ENCODE measurements around the gene MYO1B. TPM values are rescaled to one million over a fixed set of nuclear protein-coding genes. Genes with fewer than 3 reads are reported as not detected.

Gene MYO1B
- polyA plus RNA-seq, 6 donors from 2014 or later = 4.6 to 25.4 (median 13.1) TPM

DNA sequence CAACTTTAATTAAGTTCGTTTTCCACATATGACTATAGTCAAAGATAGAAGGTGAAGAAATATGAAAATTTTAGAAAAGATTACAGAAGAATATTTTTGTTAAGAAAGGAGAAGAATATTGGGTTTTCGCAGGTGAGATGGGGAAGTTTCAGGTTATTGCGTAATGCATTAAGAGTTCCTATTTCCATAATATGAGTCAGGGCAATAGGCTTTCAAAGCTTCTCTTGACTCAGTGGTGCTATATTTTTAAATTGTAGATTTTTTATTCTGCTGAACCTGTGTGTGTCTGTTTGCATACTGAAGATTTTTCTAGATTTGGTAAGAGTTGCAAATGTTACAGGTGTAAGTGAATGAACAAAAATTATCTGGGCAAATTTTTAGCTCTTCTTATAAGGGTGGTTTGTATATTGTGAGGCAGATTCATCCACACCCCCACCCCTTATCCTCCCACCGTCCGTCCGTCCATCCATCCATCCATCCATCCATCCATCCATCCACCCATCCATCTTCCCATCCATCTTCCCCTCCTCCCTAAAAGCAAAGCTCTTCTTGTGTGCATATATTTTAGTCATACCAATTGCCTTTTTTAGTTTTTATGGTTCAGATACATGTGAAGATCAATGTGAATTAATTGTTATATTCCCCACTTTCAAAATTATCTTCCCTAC is 69.6 kb downstream of the MYO1B start:
- Mint-ChIP-seq H3K4me3 (peak overlapping the region; percentile 19 to 88 (median 74)), H3K27me3 (no peaks in the 10 kb centered on the region), H3K4me1 (peaks cover 30 to 60% (median 38%) of the 10 kb centered on the region in 3 donors), H3K36me3 (no peaks in the 10 kb centered on the region), H3K27ac (peak overlapping the region; percentile 39 to 96 (median 88)), H3K9me3 (peaks cover 0 to 2% (median 0%) of the 10 kb centered on the region in 7 donors)
- DNase-seq (no peak), ATAC-seq (ENCODE audit: low read depth in 2 of 2) (peak; percentile 34 to 39)

DNA sequence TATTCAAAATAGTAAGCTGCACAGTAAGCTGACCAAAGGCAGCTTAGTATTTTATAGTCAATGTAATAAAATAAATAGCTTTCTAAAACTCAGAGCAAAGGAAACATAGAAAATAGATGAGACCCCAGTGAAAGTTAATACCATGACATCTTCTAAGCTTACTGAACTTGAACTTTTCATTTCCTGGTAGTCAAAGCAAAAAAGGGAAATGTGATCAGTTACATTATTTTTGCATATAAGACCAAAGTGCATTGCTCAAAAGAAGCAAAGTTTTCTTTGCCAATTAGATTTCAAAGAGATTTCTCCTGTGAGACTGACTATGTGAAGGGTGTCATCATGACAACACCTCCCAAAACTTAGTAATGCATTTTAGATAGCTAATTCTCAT is 70.2 kb downstream of the MYO1B start:
- Mint-ChIP-seq H3K9me3 (peaks cover 0 to 2% (median 0%) of the 10 kb centered on the region in 7 donors), H3K4me1 (peaks cover 30 to 64% (median 38%) of the 10 kb centered on the region in 3 donors), H3K27me3 (no peaks in the 10 kb centered on the region), H3K4me3 (peak overlapping the region; percentile 19 to 88 (median 74)), H3K27ac (peak overlapping the region; percentile 39 to 96 (median 88)), H3K36me3 (no peaks in the 10 kb centered on the region)
- ATAC-seq (ENCODE audit: low read depth in 2 of 2) (peak; percentile 88 to 89), DNase-seq (peak; percentile 30)

DNA sequence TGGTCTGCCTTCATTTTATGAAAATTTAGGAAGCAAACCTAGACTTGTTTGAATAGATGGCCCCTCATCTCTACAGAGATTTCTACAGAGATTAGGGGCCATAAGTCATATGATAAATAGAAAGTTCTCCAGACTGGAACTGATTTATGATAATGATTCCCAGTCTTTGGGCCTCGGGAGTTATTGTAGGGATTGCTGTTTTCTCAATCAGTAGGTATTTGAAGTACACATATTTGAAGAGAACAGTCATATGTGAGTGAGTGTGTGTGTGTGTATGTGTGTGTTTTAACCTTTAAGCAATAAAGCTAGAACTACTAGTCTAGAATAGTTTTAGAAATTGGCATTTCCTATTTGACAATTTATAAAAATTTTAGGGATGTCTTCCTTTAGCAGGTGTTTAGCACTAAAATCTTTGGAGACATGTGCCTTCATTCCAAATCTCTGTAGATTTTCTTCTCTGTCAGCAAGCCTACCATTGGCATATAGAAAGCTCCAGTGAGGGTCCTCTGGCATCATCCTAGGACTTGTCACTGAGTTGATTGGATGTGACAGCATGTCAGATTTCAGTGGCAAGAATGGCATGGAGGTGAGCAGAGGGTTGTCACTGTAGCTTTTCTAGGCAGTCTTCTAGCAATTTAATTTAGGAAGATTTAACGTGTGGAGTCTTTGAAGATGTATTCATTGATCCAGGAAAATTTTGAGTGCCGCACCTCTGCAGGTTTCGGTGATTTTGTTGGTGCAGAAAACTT is 71.2 kb downstream of the MYO1B start:
- H3K4me3 Mint-ChIP-seq = peak overlapping the region in 5 of 8 donors; percentile 13 to 80 (median 60)
- ATAC-seq (ENCODE audit: low read depth in 2 of 2) (no peak), DNase-seq (no peak)
- peaks cover 39 to 75% (median 45%) of the 10 kb centered on the region in 3 donors for H3K4me1 Mint-ChIP-seq
- peaks cover 0 to 2% (median 0%) of the 10 kb centered on the region in 7 donors for H3K9me3 Mint-ChIP-seq
- no peaks in the 10 kb centered on the region for H3K27me3 Mint-ChIP-seq
- H3K27ac Mint-ChIP-seq = peak overlapping the region; percentile 77 to 96 (median 88)
- no peaks in the 10 kb centered on the region for H3K36me3 Mint-ChIP-seq

DNA sequence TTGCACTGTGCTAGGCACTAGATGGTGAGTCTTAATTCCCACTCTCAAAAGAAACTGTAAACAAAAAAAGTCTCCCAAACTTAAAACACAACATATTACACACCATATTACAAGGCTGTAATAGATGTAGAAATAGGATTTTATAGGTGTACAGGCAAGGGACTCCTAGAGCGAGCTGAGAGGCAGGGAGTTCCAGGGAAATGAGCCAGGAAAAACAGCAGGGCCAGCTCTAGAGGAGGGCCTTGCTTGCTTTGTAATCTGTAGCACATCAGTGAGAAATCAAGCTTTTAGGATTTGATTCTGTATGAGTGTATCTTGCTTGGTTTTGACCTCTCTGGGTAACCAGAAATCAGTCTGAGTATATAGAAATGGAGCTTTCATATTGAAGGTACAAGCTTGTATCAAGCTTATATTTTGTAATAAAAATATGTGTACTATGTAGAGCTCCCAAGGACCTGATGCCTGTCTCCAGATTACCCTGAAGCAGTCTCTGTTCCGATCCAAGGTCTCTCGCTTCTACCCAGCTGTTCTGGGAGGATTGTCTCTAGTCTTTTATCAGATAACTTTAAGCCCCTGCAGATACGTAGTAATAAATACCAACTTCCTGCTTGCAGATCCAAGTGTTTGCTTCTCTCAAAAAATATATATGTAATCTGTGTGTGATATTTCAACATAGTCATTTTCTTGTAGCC is 73.0 kb downstream of the MYO1B start:
- peaks cover 56 to 93% (median 60%) of the 10 kb centered on the region in 3 donors for H3K4me1 Mint-ChIP-seq
- H3K27ac Mint-ChIP-seq = peak overlapping the region in 4 of 6 donors; percentile 30 to 93 (median 62)
- H3K27me3 Mint-ChIP-seq = no peaks in the 10 kb centered on the region
- H3K36me3 Mint-ChIP-seq = no peaks in the 10 kb centered on the region
- peak overlapping the region in 6 of 8 donors; percentile 2 to 84 (median 34) for H3K4me3 Mint-ChIP-seq
- DNase-seq (no peak), ATAC-seq (ENCODE audit: low read depth in 2 of 2) (no peak)
- peaks cover 0 to 2% (median 0%) of the 10 kb centered on the region in 7 donors for H3K9me3 Mint-ChIP-seq

DNA sequence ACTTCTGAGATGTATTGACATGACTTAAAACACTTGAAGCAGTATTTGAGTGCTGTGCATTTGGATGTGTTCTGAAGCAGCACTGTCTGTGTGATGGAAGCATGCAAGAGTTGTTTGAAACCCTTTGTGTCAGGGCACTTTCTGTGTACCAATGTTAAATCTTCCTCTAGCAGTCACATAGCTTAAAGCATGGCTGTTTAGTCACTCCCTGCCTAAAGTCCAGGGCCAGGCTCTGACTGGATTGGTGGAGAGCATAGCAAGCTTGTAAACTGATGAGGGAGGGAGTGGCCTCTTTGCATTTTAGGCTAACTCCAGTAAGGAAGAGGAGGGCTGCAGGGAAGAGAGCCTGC is 73.5 kb downstream of the MYO1B start:
- H3K27me3 Mint-ChIP-seq = no peaks in the 10 kb centered on the region
- DNase-seq (no peak), ATAC-seq (ENCODE audit: low read depth in 2 of 2) (no peak)
- peaks cover 0 to 2% (median 0%) of the 10 kb centered on the region in 7 donors for H3K9me3 Mint-ChIP-seq
- peaks cover 56 to 94% (median 60%) of the 10 kb centered on the region in 3 donors for H3K4me1 Mint-ChIP-seq
- peak overlapping the region in 5 of 8 donors; percentile 10 to 84 (median 27) for H3K4me3 Mint-ChIP-seq
- no peaks in the 10 kb centered on the region for H3K36me3 Mint-ChIP-seq
- peak overlapping the region in 3 of 6 donors; percentile 13 to 93 (median 86) for H3K27ac Mint-ChIP-seq

DNA sequence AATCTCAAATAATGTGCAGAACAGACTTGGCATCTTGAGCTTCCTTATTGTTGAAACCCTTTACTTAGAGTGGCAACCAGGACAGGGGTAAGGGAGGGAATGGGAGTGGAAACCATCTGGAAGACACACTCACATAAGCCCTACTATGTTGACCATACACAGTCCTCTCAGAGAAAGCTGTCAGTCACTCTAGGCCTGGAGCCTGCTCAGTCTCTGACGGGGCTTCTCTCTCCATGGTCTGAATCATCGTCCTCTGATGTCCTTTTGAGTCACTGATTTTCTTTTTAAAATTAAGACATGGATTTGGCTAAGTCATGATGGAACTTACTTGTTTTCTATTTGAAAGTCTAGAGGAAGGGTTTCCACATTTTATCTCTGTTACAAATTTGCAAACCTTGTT is 74.0 kb downstream of the MYO1B start:
- Mint-ChIP-seq H3K36me3 (peaks cover 0 to 2% of the 10 kb centered on the region in 2 donors), H3K4me3 (peak overlapping the region in 2 of 8 donors; percentile 59 to 84), H3K27ac (peak overlapping the region in 3 of 6 donors; percentile 13 to 93 (median 86)), H3K27me3 (no peaks in the 10 kb centered on the region), H3K9me3 (peaks cover 0 to 2% (median 1%) of the 10 kb centered on the region in 7 donors), H3K4me1 (peaks cover 56 to 92% (median 60%) of the 10 kb centered on the region in 3 donors)
- DNase-seq (no peak), ATAC-seq (ENCODE audit: low read depth in 2 of 2) (no peak)

DNA sequence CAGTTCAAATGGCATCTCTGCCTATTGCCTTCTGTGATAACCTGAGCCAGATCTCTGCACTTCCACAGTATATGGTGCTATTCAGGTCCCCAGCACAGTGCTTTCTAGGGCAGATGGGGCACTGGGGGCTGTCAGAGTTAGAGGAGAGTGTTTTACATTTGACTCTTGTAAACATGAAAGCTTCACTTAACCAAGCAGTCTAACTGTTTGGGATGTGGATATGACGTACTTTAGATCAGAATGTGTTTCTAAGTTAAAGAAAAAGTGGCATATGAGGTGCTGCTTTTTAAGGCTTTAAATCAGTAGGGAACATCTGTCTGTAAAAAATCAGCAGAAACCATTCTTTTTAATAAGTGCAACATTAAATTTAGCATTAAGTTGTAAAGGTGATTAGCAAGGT is 75.7 kb downstream of the MYO1B start:
- H3K36me3 Mint-ChIP-seq = peaks cover 5 to 7% of the 10 kb centered on the region in 2 donors
- no peak for DNase-seq
- peak overlapping the region in 4 of 6 donors; percentile 5 to 41 (median 18) for H3K27ac Mint-ChIP-seq
- H3K4me1 Mint-ChIP-seq = peaks cover 39 to 75% (median 44%) of the 10 kb centered on the region in 3 donors
- no peaks in the 10 kb centered on the region for H3K27me3 Mint-ChIP-seq
- ATAC-seq (ENCODE audit: low read depth in 2 of 2) = no peak
- H3K4me3 Mint-ChIP-seq = peak overlapping the region in 2 of 8 donors; percentile 12 to 30
- peaks cover 0 to 6% (median 0%) of the 10 kb centered on the region in 7 donors for H3K9me3 Mint-ChIP-seq

DNA sequence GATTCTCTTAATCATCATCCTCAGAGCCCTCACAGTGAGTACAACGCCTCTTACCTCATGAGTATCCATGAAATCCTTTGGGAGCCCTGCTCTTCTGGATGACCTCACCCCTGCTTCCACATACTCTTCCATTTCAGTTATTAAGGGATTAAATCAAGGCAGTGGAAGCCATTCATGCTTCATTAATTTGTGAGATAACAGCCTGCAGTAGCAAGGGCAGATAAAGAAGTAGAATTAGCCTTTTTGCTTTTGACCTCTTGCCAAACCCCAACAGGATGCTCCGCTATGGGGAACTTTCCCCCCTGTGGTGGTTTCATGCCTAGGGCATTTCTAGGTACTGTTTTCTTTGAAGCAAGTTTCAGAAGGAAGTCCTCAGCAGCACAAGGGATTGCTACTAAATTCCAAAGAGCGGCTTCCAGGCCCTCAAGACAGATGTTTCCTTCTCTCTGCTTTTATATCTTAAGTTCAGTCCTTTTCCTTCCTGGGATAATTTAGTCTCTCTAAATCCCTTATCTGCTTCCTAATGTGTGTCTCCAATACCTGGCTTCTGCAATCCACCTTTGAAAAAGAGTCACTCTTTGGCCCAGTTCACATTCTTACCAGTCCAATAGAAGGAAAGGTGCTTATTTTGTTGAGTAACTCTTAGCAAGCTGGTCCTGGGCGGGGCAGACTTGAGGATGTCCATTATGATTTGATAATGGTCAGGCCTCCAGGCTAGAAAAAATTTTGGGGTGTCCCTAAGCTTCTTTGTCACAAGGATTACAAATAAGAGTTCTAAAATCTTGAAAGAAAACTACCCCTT is 76.9 kb downstream of the MYO1B start:
- peaks cover 27 to 63% (median 33%) of the 10 kb centered on the region in 3 donors for H3K4me1 Mint-ChIP-seq
- H3K9me3 Mint-ChIP-seq = peaks cover 0 to 6% (median 0%) of the 10 kb centered on the region in 7 donors
- ATAC-seq (ENCODE audit: low read depth in 2 of 2) (peak; percentile 93 to 96), DNase-seq (peak; percentile 56)
- peak overlapping the region in 7 of 8 donors; percentile 44 to 78 (median 69) for H3K4me3 Mint-ChIP-seq
- peaks cover 5 to 7% of the 10 kb centered on the region in 2 donors for H3K36me3 Mint-ChIP-seq
- H3K27ac Mint-ChIP-seq = peak overlapping the region; percentile 28 to 88 (median 85)
- H3K27me3 Mint-ChIP-seq = no peaks in the 10 kb centered on the region

DNA sequence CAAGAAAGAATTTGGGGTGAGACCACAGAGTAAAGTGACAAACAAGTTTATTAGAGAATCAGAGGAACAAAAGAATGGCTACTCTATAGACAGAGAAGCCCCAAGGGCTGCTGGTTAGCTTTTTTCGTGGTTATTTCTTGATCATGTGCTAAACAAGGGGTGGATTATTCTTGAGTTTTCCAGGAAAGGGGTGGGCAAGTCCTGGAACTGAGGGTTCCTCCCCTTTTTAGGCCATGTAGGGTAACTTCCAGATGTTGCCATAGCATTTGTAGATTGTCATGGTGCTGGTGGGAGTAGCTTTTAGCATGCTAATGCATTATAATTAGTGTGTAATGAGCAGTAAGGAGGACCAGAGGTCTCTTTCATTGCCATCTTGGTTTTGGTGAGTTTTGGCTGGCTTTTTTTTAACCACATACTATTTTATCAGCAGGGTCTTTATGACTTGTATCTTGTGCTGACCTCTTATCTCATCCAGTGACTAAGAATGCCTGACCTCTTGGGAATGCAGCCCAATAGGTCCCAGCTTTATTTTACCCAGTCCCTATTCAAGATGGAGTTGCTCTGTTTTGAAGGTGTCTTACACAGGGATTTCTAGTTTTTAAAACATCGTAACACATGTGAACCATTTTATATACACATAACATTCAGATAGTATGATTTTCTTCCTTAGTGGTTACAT is 77.8 kb downstream of the MYO1B start:
- H3K27ac Mint-ChIP-seq = peak overlapping the region in 5 of 6 donors; percentile 1 to 87 (median 54)
- H3K4me3 Mint-ChIP-seq = peak overlapping the region in 1 of 8 donors; percentile 11
- H3K9me3 Mint-ChIP-seq = peaks cover 0 to 6% (median 0%) of the 10 kb centered on the region in 7 donors
- peaks cover 25 to 54% (median 30%) of the 10 kb centered on the region in 3 donors for H3K4me1 Mint-ChIP-seq
- DNase-seq = no peak
- H3K36me3 Mint-ChIP-seq = peaks cover 5 to 7% of the 10 kb centered on the region in 2 donors
- ATAC-seq (ENCODE audit: low read depth in 2 of 2) = no peak
- H3K27me3 Mint-ChIP-seq = no peaks in the 10 kb centered on the region

DNA sequence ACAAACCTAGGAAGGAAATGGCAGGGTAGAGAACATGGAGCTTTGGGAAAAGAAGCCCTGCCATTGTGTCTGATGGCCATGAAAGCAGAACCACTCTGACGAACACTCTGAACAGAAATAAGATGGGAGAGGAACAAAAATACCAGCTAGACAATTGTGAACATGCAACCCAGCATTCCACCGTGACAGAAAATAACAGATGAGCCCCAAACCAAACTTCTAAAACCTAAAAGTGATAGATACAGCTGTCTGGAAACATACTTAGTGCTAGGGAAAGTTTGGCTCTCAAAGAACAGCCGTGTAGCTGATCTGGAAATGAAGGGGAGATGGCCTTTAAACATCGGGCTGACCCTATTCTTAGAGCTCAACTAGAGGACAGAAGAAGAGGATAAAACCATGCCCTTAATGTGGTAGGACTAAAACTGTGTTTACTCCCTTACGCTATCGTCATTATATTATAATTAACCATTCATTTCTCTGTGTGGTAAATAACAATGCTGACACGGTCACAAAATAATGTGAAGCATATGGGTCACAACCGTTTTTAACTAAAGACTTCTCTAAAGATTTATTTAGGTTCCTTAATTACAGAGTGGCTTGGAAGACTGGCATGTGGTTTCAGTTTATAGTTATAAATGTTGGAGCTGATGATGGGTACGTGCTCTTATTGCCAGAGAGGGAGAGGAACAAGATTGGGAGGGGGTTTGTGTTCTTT is 80.6 kb downstream of the MYO1B start:
- Mint-ChIP-seq H3K27ac (peak overlapping the region in 1 of 6 donors; percentile 72), H3K36me3 (peaks cover 8 to 10% of the 10 kb centered on the region in 2 donors), H3K27me3 (no peaks in the 10 kb centered on the region), H3K4me1 (peaks cover 20 to 26% (median 23%) of the 10 kb centered on the region in 3 donors), H3K4me3 (no peak overlapping the region), H3K9me3 (peaks cover 0 to 6% (median 0%) of the 10 kb centered on the region in 7 donors)
- ATAC-seq (ENCODE audit: low read depth in 2 of 2) = no peak
- no peak for DNase-seq

DNA sequence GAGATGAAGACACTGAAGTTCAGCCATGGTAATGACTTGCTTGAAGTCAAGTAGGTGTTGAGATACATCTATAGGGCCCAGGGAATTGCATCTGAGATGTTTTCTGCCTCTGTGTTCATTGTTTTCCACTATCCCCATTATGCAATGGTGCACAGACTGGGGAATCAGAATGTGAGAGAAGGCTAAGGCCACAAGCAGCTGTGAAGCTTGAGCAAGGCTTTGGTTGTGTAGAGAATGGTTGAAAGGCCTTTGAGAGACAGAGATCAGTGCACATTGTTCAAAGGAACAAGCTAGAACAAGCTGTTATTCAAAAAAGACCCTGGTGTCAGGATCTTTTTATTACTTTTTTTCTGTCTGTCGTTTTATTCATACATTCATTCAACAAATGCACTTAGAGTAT is 82.3 kb downstream of the MYO1B start:
- Mint-ChIP-seq H3K4me1 (peaks cover 4 to 9% (median 6%) of the 10 kb centered on the region in 3 donors), H3K27ac (no peak overlapping the region), H3K36me3 (peaks cover 17 to 18% of the 10 kb centered on the region in 2 donors), H3K27me3 (no peaks in the 10 kb centered on the region), H3K4me3 (no peak overlapping the region), H3K9me3 (peaks cover 0 to 6% (median 0%) of the 10 kb centered on the region in 7 donors)
- DNase-seq (no peak), ATAC-seq (ENCODE audit: low read depth in 2 of 2) (no peak)
